Liver (tissue), 3 donors: ENCODE data around the gene ZNF606.

Experiments used
- CTCF ChIP-seq: fragments of 150-350 bp; IDR thresholded peaks from 2 replicates; pipeline ENCODE4 v1.5.1; 2017; ENCODE audit warnings: improper control_type of control experiment, low read depth, low read length; ENCODE audit not compliant: missing input control
- JUND ChIP-seq, 2 donors: IDR thresholded peaks; 2 replicates each; pipeline ENCODE4 v1.6.1; 2016; ENCODE audit warnings: antibody characterized with exemption in 2 of 2
- MAX ChIP-seq: IDR thresholded peaks from 2 replicates; pipeline ENCODE4 v1.6.1; 2016; ENCODE audit warnings: antibody characterized with exemption
- RXRA ChIP-seq, 2 donors: IDR thresholded peaks; 2 replicates each; pipeline ENCODE4 v1.6.1; 2017 to 2018; ENCODE audit warnings: antibody characterized with exemption in 2 of 2, mild to moderate bottlenecking in 1 of 2
- TAF1 ChIP-seq: conservative IDR thresholded peaks from 2 replicates; pipeline ENCODE4 v1.6.1; 2016; ENCODE audit warnings: antibody characterized with exemption, mild to moderate bottlenecking
- YY1 ChIP-seq: IDR thresholded peaks from 2 replicates; pipeline ENCODE4 v1.6.1; 2016; ENCODE audit warnings: antibody characterized with exemption, mild to moderate bottlenecking
- ZBTB33 ChIP-seq: IDR thresholded peaks from 2 replicates; pipeline ENCODE4 v1.6.1; 2016; ENCODE audit warnings: antibody characterized with exemption
- donor health status: healthy.
- donor health status: healthy.

- TF ChIP-seq CTCF (peak; percentile 46), YY1 (no peak), JUND (IDR thresholded peaks at IDR 0.05) (no peak), MAX (no peak), TAF1 (no peak), ZBTB33 (no peak), RXRA (IDR thresholded peaks at IDR 0.05) (no peak)
Observed at GRCh38 chr19:58021541-58022282, 19.1 kb upstream of the ZNF606 start.
